IMR-90 (cell line): ENCODE data around the gene DPYSL5. TPM values are rescaled to one million over a fixed set of nuclear protein-coding genes. Genes with fewer than 3 reads are reported as not detected.

Experiments used
- ATAC-seq: fragments of 200-7000 bp; cut with Tn5 transposase; 2 replicates; pipeline ENCODE4 v1.9.1; 2020; ENCODE audit warnings: low read depth, mild to moderate bottlenecking, moderate library complexity
- BruUV-seq: library from RNA; stranded (reverse); fragments of 400-500 nt; replicated peaks from 2 replicates; lab custom pipeline; 2021; lab: Mats Ljungman, UMichigan
- CTCF ChIA-PET: fragments of 300-600 bp; formaldehyde crosslinking; extraction: SDS; loops from one replicate; lab custom pipeline; 2021; ENCODE audit warnings: antibody characterized with exemption; lab: Yijun Ruan, JAX
- POLR2A ChIA-PET: fragments of 300-600 bp; sonication (Branson Sonifier 250); formaldehyde crosslinking; loops from one replicate; lab custom pipeline; 2022; ENCODE audit warnings: antibody characterized with exemption; ENCODE audit not compliant: unreplicated experiment; lab: Charles Lee
- DNase-seq: peaks from one replicate; pipeline ENCODE4 v3.0.0; 2013
- H2AFZ ChIP-seq: replicated peaks from 2 replicates; pipeline ENCODE3; 2013; ENCODE audit warnings: low read length, mild to moderate bottlenecking; ENCODE audit not compliant: poor library complexity
- H2AK5ac ChIP-seq: 2 replicates; pipeline ENCODE4 v1.6.1; 2013; ENCODE audit warnings: low read depth, low read length, inconsistent platforms
- H2AK9ac ChIP-seq: replicated peaks from 2 replicates; pipeline ENCODE3; 2013; ENCODE audit warnings: mild to moderate bottlenecking, low read depth, low read length, moderate library complexity; ENCODE audit not compliant: poor library complexity
- H2BK120ac ChIP-seq: 2 replicates; pipeline ENCODE4 v1.6.1; 2013; ENCODE audit warnings: low read depth, low read length, inconsistent platforms
- H2BK15ac ChIP-seq: 3 replicates; pipeline ENCODE4 v1.6.1; 2013; ENCODE audit warnings: low read depth, low read length, inconsistent platforms
- H2BK20ac ChIP-seq: 2 replicates; pipeline ENCODE4 v1.6.1; 2013; ENCODE audit warnings: low read depth, mild to moderate bottlenecking, inconsistent platforms, low read length, moderate library complexity
- H2BK5ac ChIP-seq: 2 replicates; pipeline ENCODE4 v1.6.1; 2013; ENCODE audit warnings: mild to moderate bottlenecking, low read depth, low read length, inconsistent platforms; ENCODE audit not compliant: poor library complexity, severe bottlenecking
- H3K14ac ChIP-seq: replicated peaks from 2 replicates; pipeline ENCODE4 v1.6.1; 2013; ENCODE audit warnings: low read depth, low read length, inconsistent platforms
- H3K18ac ChIP-seq: 2 replicates; pipeline ENCODE4 v1.6.1; 2013; ENCODE audit warnings: low read depth, low read length, control low read depth
- H3K23ac ChIP-seq: 2 replicates; pipeline ENCODE4 v1.6.1; 2013; ENCODE audit warnings: low read depth, low read length, inconsistent platforms
- H3K27ac ChIP-seq: 2 replicates; pipeline ENCODE4 v1.5.1; 2013; ENCODE audit warnings: mild to moderate bottlenecking, control low read depth, low read length; ENCODE audit not compliant: insufficient read depth
- H3K27me3 ChIP-seq: 2 replicates; pipeline ENCODE4 v1.6.1; 2013; ENCODE audit warnings: low read length; ENCODE audit not compliant: control insufficient read depth, insufficient read depth
- H3K36me3 ChIP-seq: 2 replicates; pipeline ENCODE4 v1.6.1; 2013; ENCODE audit warnings: low read length, mixed read lengths; ENCODE audit not compliant: control insufficient read depth, insufficient read depth
- H3K4ac ChIP-seq: 2 replicates; pipeline ENCODE4 v1.6.1; 2013; ENCODE audit warnings: low read depth, low read length, inconsistent platforms
- H3K4me1 ChIP-seq: 2 replicates; pipeline ENCODE4 v1.6.1; 2013; ENCODE audit warnings: low read length, mixed read lengths; ENCODE audit not compliant: control insufficient read depth, insufficient read depth
- H3K4me2 ChIP-seq: 2 replicates; pipeline ENCODE4 v1.6.1; 2013; ENCODE audit warnings: low read depth, mild to moderate bottlenecking, control low read depth, low read length, moderate library complexity
- H3K4me3 ChIP-seq: 2 replicates; pipeline ENCODE4 v1.5.1; 2013; ENCODE audit warnings: low read depth, mild to moderate bottlenecking, control low read depth, low read length, moderate library complexity; ENCODE audit not compliant: insufficient read depth
- H3K56ac ChIP-seq: 2 replicates; pipeline ENCODE4 v1.6.1; 2013; ENCODE audit warnings: low read length, inconsistent platforms; ENCODE audit not compliant: insufficient read depth; ENCODE audit errors: extremely low read depth
- H3K79me1 ChIP-seq, 2 experiments: 2 replicates each; pipeline ENCODE4 v1.6.1; 2013; ENCODE audit warnings: low read length in 2 of 2, inconsistent platforms in 1 of 2, low read depth in 1 of 2
- H3K9ac ChIP-seq: 2 replicates; pipeline ENCODE4 v1.6.1; 2013; ENCODE audit warnings: low read depth, low read length, control low read depth
- H3K9me1 ChIP-seq: 2 replicates; pipeline ENCODE4 v1.6.1; 2013; ENCODE audit warnings: low read length, inconsistent platforms; ENCODE audit not compliant: insufficient read depth
- H3K9me3 ChIP-seq: 2 replicates; pipeline ENCODE4 v1.6.1; 2013; ENCODE audit warnings: low read length; ENCODE audit not compliant: control insufficient read depth, insufficient read depth
- H4K20me1 ChIP-seq: 2 replicates; pipeline ENCODE4 v1.6.1; 2013; ENCODE audit warnings: low read length, inconsistent platforms; ENCODE audit not compliant: insufficient read depth
- H4K5ac ChIP-seq: 2 replicates; pipeline ENCODE4 v1.6.1; 2013; ENCODE audit warnings: mild to moderate bottlenecking, low read depth, low read length, control low read depth
- H4K8ac ChIP-seq, 2 experiments: 2 replicates each; pipeline ENCODE4 v1.6.1; 2013; ENCODE audit warnings: low read depth in 2 of 2, low read length in 2 of 2, control low read depth in 1 of 2, inconsistent platforms in 1 of 2
- H4K91ac ChIP-seq: 2 replicates; pipeline ENCODE4 v1.6.1; 2013; ENCODE audit warnings: low read depth, low read length, inconsistent platforms; ENCODE audit not compliant: insufficient read depth
- CHD1 ChIP-seq: IDR thresholded peaks from 2 replicates; pipeline ENCODE4 v1.6.1; 2012; ENCODE audit warnings: low read depth, low read length, improper control_type of control experiment
- CTCF ChIP-seq: conservative IDR thresholded peaks from 2 replicates; pipeline ENCODE4 v1.5.1; 2012; ENCODE audit warnings: mild to moderate bottlenecking, low read depth, low read length, improper control_type of control experiment
- ELK1 ChIP-seq: fragments of 150-350 bp; IDR thresholded peaks from 2 replicates; pipeline ENCODE4 v1.6.1; 2016; ENCODE audit warnings: low read depth, mild to moderate bottlenecking, low read length, moderate library complexity, borderline replicate concordance
- FOS ChIP-seq: fragments of 150-350 bp; IDR thresholded peaks from 2 replicates; pipeline ENCODE4 v1.6.1; 2016; ENCODE audit warnings: low read depth, low read length
- MAFK ChIP-seq: IDR thresholded peaks from 2 replicates; pipeline ENCODE4 v1.6.1; 2012; ENCODE audit warnings: low read depth, low read length, improper control_type of control experiment
- MAZ ChIP-seq: IDR thresholded peaks from 2 replicates; pipeline ENCODE4 v1.6.1; 2012; ENCODE audit warnings: low read depth, mild to moderate bottlenecking, low read length, improper control_type of control experiment, moderate library complexity, borderline replicate concordance
- NFE2L2 ChIP-seq: fragments of 150-350 bp; IDR thresholded peaks from 2 replicates; pipeline ENCODE4 v1.6.1; 2016; ENCODE audit warnings: low read depth, mild to moderate bottlenecking, low read length
- POLR2A ChIP-seq: IDR thresholded peaks from 2 replicates; pipeline ENCODE4 v1.6.1; 2012; ENCODE audit warnings: mild to moderate bottlenecking, low read depth, low read length
- RAD21 ChIP-seq: IDR thresholded peaks from 2 replicates; pipeline ENCODE4 v1.6.1; 2012; ENCODE audit warnings: low read length, improper control_type of control experiment
- RCOR1 ChIP-seq: IDR thresholded peaks from 2 replicates; pipeline ENCODE4 v1.6.1; 2012; ENCODE audit warnings: mild to moderate bottlenecking, low read length, improper control_type of control experiment; ENCODE audit not compliant: insufficient replicate concordance
- SMC3 ChIP-seq: fragments of 150-350 bp; IDR thresholded peaks from 2 replicates; pipeline ENCODE4 v1.6.1; 2016; ENCODE audit warnings: low read depth, mild to moderate bottlenecking, antibody characterized with exemption, low read length, moderate library complexity
- USF2 ChIP-seq: fragments of 150-350 bp; IDR thresholded peaks from 2 replicates; pipeline ENCODE4 v1.6.1; 2017; ENCODE audit warnings: mild to moderate bottlenecking, antibody characterized with exemption, low read length, low read depth
- WGBS, 2 experiments: methylation state at CpG; one replicate each; pipeline versions ENCODE4 v1.1.5 to v1.1.7; 2013; ENCODE audit warnings: missing lambda C conversion rate in 2 of 2; ENCODE audit not compliant: insufficient read length in 1 of 2; ENCODE audit errors: extremely low coverage in 2 of 2; 5-methylcytosine and 5-hydroxymethylcytosine counted together
- dilution Hi-C: fragments of 300-500 bp; cut with HindIII; formaldehyde crosslinking; loops from one replicate; pipeline ENCODE4 v1.14.3; 2018; ENCODE audit warnings: low sequenced_read_pairs; ENCODE audit not compliant: unreplicated experiment
- in situ Hi-C: fragments of 300-500 bp; cut with MboI; formaldehyde crosslinking; loops from 3 replicates; pipeline ENCODE4 v1.14.3; 2019; ENCODE audit warnings: low sequenced_read_pairs, inconsistent platforms, mixed read lengths
- intact Hi-C: fragments of 100-400 bp; cut with micrococcal nuclease; formaldehyde crosslinking; loops from 2 replicates; pipeline ENCODE4 v1.10.0; 2022
- polyA plus RNA-seq, 3 experiments: library from polyadenylated mRNA; depleted of rRNA; stranded (reverse); fragments of >200 nt; gene quantifications; 2 replicates each; pipeline ENCODE4 v1.2.3, GENCODE V29; 2012; ENCODE audit warnings: low replicate concordance in 1 of 3
- total RNA-seq: library from RNA; depleted of rRNA; stranded (reverse); fragments of >200 nt; gene quantifications from 2 replicates; pipeline ENCODE4 v1.2.3, GENCODE V29; 2012

Gene DPYSL5
- total and polyA plus RNA-seq, 2 of the 4 experiments (the other 2 are of a cell fraction): not detected

- Histone ChIP-seq H3K56ac (no peak overlapping the region), H4K8ac (no peak overlapping the region), H3K4me2 (no peak overlapping the region), H3K27me3 (peaks cover 45% of the 10 kb centered on the region), H3K27ac (no peak overlapping the region), H3K36me3 (no peaks in the 10 kb centered on the region), H3K14ac (no peak overlapping the region), H3K4ac (no peak overlapping the region), H2BK120ac (no peak overlapping the region), H4K20me1 (no peaks in the 10 kb centered on the region), H3K9ac (no peak overlapping the region), H3K18ac (no peak overlapping the region), H4K5ac (no peak overlapping the region), H3K23ac (no peak overlapping the region), H2AK9ac (no peak overlapping the region), H2BK15ac (no peak overlapping the region), H3K9me1 (no peaks in the 10 kb centered on the region; the same call in 1 of the 2 replicates), H4K91ac (no peak overlapping the region), H2BK20ac (no peak overlapping the region), H3K9me3 (no peaks in the 10 kb centered on the region), H2AFZ (no peak overlapping the region), H3K79me1 (no peaks in the 10 kb centered on the region), H3K4me1 (no peaks in the 10 kb centered on the region), H3K4me3 (no peak overlapping the region), H2AK5ac (no peak overlapping the region), H2BK5ac (no peak overlapping the region)
- in situ Hi-C loops: no loop called here
- DNase-seq (no peak), ATAC-seq (no peak)
- 96% methylated on average over 3 of the region's 10 CpGs; no CpG with 5 or more reads in 1 of the 2 experiments for WGBS, 2 experiments
- dilution Hi-C loops: no loop called here
- TF ChIP-seq NFE2L2 (no peak), ELK1 (no peak), MAZ (no peak), CTCF (no peak), RCOR1 (no peak), SMC3 (no peak), MAFK (no peak), USF2 (no peak), FOS (no peak), RAD21 (no peak), CHD1 (no peak), POLR2A (no peak)
- intact Hi-C loops: no loop called here
- BruUV-seq: no TSS peak
- ChIA-PET POLR2A (no interaction called here), CTCF (interaction anchor here (1.0 to 1.2 kb wide), 2 partner anchors 16 to 92 kb away, joined by 3 to 4 read pairs; no protein-coding TSS in a partner anchor)
These were observed 90.6 kb downstream of the DPYSL5 start for GRCh38 chr2:26938399-26939118.
